DMS 273 (cell line): ENCODE results near the gene PIF1.
"Not testable (repeated sequence)": the region's sequence is repeated elsewhere in the genome, so short reads cannot be mapped to it uniquely, and the experiment has no call there.

ENCODE experiments used
- DNase-seq: peaks from one replicate; lab custom pipeline; 2025; ENCODE audit not compliant: unreplicated experiment; lab: John Stamatoyannopoulos, UW

Gene PIF1

DNA sequence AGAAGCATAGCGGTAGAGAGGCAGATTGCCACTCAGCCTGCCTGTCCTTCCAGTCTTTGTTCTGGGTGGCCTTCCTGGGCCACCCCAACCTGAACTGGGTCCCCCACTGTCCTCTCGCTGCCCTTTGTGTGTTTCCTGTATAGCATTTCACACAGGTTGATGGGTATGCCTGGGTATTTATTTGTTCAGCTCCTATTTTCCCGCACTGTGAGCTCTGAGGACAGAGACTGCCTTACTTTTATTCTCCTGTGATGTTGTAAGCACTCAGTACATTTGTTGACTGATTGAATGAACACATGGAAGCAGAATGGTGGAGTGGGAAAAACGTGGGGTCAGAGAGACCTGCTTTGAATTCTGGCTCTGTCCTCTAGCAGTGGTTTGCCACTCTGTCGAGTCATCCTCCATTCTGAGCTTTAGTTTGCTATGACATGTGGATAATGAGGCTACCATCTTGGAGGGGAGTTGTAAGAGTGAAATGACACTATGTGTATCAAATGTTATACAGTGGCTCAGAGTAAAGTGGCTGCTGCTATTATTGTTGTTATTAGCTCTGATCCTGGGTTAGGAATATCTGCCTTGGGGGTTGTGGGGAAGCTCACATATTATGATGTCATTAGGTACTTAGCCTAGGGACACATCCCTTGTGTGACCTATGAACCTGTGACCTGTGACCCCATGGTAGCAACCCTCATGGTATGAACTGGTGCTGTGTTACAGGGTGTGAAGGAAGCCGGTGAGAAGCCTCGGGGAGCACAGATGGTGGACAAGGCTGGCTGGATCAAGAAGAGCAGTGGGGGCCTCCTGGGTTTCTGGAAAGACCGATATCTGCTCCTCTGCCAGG, 22.6 kb upstream of the PIF1 start:
- DNase-seq, result no peak

DNA sequence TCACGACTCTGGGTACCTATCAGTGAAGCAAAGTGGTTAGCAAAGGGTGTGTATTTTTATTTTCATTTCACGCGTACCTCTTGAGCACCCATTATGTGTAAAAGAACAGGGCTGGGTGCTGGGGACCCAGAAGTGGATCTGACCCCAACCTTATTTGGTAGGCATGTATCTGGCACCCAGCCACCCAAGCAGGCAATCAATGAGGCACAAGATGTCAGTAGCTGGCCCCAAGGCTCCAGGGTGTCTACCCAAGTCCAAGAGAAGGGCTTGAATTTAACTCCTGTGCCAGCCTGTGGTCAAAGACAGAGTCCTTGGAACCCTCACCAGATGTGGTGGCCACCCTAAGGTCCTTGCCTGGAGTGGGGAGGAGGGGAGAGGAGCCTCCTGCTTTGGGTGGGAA, 22.0 kb upstream of the PIF1 start:
- DNase-seq, result no peak

DNA sequence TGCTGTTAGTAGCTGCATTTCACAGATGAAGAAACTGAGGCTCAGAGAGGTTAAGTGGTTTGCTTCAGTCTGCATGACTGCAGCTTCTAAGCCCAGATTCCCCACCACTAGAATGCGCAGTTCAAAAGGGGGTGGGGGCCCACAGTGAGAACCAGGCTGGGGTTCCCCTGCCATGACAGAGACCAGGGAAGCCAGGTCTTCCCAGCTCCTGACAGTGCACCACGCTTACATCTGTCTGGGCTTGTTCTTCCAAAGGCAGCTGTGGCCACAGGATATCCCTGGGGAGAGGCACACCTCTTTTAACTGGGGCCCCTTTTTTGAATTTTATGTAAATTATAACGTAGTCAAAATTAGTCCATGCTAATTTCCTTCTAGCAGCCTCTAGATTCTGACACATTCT, 21.6 kb upstream of the PIF1 start:
- no peak for DNase-seq

DNA sequence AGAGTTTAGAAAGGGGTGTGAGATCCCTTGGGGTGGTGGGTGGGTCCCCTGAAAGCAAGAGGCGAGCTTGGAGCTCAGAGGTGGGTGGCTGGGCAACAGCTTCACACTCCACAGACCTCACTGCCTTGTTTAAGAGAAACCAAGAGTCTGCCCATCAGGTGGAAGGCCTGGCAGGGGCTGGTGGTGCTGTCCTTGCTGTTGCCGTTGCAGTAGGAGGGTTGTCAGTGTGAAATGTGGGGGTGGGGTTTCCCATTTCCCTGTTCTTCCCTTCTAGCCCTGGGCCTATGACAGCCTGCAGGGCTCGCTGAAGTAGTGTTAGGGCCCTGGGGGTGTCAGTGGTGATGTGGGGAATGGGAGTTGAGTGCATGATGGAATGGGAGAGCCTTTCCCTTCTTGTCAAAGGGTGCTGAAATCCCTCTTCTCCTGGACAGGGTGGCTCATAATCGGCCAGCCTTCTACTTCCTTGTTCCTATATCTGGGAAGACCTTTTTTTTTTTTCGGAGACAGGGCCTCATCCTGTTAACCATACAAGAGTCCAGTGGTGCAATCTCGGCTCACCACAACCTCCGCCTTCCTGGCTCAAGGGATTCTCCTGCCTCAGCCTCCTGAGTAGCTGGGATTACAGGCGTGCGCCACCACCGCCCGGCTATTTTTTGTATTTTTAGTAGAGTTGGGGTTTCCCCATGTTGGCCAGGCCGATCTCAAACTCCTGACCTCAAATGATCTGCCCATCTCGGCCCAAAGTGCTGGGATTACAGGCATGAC, 20.6 kb upstream of the PIF1 start:
- DNase-seq, result no peak

DNA sequence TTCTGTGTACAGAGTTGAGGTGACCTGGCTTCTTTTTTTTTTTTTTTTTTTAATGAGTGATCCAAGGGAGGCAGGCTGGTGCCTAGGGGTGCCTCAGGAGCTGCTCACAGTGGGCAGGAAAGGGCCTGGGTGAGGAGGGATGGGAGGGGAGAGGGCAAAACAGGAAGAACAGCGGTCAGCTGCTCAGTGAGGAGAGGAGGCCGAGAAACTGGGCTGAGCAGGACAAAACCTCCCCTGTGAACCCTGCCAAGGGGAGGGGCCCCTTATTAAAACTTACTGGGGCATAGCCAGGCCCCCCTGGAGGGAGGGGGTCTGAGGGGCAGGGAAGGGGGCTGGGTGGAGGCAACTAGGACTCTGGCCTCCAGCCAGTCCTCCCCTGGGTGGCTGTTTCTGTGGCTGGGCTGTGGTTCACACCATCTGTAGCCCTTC, 19.8 kb upstream of the PIF1 start:
- peak; percentile 13 for DNase-seq

DNA sequence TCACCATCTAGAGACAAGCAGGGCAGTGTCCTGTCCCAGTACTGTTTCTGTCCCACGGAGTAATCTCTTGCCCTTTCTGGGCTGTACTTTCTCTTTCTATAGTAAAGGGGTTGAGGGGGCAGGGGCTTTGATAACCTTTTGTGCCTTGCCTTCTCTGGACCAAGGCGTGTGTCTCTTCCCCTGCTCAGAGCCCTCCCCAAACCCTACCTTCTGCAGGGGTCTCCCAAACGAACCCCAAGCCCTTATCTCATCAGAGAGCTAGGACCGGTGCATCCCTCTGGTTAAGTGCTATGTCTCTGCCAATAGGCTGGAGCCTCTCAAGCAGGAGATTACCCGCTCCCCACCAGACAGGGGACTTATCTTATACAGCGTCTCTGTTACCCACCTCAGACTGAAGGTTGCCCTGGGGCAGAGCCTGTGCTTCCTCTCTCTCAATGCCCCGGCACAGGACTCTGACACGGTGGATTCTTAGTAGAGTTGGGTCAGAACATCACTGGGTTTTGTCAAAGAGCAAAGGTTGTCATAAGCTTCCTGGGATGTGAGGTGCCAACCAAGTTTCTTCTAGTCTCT, 19.2 kb upstream of the PIF1 start:
- DNase-seq, result no peak

DNA sequence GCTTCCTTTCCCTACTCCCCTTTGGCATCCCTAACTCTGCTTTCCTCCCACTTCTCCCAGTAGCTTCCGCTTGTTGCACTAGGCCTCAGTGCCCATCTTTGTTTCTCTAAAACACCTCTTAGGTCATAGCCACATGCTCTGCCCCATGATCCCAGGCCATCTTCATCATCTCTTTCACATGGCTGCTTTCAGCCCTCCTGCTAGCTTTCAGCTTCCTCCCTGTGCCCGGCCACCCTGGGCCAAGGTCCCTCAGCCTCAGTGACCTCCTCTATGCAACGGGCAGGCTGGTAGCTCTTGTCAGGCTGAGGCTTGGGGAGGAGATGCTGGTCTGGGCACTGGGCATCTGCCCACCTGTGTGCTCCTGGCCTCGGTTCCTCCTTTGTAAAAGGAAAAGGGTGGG, 18.5 kb upstream of the PIF1 start:
- no peak for DNase-seq

DNA sequence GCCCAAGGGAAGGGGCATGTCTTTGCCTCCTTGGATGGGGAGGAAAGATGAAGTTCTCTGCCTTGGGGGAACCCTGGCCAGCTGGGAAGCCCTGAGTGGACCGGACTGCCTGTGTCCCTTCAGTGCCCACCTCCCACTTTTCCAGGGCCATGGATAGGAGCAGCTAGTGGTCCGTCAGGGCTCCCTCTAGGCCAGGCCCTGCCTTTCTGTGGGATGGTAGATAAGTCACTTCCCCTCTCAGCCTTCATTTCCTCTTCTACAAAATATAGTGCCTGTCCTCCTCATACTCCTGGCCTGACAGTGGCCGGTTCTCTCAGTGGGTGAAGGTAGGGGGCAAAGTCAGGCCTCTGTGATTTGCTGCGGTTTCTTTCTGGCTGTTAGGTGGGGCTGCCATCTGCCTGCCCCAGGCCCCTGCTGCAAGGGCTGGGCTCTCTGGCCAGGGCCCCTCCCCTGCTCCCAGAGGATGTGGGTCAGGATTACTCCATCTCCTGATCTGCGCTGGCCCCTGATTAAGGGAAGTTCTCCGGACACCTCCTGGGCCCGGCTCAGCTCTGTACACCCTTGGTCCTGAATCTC, 17.6 kb upstream of the PIF1 start:
- no peak for DNase-seq

DNA sequence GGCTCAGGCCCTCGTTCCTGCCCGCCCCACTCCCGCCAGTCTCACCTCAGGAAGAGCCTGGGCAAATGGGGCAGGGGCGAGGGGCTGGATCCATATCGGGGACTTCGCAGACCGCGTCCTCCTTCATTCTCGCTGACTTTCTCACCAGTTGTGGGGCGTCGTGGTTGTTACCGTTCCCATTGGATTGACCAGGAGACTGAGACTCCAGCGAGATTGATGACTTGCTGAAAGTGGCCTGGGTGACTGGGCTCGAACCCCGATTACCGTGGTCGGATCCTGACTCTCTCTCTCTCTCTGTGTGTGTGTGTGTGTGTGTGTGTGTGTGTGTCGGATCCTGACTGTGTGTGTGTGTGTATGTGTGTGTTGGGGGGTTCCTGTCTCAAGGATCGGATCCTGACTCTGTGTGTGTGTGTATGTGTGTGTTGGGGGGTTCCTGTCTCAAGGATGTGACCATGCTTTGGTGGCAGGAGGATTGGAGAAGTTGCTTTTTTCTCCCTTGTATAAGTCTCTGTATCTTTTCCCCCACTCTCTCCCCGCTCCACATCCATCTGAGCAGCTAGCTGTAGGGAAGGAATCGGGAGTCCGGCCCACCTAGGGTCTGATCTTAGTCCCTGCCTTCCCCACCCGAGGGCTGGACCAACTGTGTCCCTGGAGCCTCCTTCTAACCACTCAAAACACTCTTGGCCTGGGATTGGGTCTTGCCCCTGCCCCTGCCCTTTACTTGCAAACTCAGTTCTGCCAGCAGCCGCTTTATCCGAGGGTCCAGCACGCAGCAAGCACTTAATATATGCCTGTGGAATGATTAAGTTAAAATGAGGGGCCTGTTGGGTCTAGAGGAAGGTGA, 16.9 kb upstream of the PIF1 start:
- peak; percentile 34 for DNase-seq

DNA sequence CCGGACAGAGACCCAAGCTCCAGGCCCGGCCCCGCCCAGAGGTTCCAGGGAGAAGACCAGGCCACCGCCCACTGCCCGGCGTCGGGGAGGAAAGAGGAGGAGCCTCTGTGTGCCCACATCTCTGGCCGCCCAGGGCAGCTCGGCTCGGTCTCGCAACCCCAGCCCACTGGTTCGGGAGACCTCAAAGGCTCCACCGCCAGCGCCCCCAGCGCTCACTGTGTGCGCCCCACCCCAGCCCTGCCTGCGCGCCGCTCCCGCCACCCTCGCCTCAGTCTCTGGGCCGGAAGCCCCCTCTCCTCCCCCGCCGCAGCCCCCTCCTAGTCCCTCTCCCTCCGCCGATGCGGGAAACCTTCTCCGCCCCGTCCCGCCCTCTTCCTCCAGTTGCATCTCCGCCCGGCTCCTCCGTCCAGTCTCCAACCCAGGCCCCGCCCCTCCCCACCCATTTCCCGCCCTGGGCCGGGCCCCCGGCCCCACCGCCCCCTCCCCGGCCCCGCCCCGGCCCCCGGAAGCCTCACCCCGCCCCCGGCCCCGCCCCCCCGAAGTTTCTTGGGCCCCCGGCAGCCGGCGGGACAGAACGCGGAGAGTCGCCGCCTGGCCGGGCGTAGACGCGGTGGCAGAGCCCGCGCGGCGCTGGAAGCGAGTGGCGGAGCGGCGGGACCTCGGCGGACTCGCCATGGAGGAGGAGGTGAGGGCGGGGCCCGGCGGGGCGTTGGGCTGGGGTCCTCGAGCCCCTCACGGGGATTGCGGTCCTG, 16.1 kb upstream of the PIF1 start, which contains the start of gene PLEKHO2:
Gene PLEKHO2 (plus strand): TSS at position 572 of the 752 bp plus-strand sequence. CDS start 102 bp downstream, at position 674.
- DNase-seq, result peak; percentile 95

DNA sequence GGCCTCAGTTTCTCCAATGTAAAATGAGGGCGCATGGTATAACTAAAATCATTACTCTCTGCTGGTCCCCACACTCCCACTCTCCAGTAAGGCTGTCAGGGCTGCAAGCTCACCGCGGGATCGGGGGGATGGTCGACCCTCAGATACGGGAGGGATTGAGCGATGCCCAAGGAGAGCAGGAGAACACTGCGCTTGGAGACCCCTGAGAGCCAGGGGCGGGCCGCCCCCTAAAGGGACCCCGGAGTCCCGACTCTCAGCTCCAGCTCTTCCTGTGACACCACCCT, 15.6 kb upstream of the PIF1 start:
- DNase-seq, result no peak

DNA sequence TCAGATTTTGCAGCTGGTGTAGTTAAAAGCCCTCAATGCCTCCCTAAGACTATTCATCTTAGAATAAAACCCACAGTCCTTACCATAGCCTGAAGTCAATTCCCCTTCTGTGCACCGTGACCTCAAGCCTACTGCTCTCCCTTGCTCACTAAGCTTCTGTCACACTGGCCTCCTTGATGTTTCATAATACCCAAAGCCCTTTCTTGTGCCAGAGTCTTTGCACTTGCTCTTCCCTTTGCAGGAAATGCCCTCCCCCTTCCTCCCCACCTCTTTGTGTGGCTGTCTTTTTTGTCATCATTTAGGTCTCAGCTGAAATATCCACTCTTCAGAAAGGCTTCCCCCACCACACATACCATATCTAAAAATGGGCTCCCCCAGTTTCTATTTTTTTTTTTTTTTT, 12.1 kb upstream of the PIF1 start:
- no peak for DNase-seq

DNA sequence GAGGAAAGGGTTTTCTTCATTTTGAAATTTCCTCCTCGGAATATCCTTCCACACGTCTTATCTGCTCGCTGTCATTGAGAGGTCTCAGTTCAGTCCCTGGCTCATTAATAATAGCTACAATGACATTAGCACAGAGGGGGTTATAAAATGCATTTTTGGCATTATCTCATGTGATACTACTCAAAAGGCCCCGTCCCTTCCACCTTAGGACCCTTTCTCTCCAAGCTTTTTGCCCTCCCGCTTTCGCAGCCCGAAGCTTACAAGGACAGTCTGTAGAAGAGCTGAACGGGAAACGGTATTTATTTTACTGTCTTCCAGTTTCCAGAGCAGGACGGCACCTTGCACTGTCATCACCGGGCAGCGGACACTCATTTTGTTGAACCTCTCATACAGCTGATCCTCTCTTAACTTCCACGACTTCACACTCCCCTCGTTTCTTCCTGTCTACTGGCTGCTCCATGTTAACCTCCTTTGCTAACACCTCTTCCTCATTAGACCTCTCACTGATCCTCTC, 10.6 kb upstream of the PIF1 start:
- no peak for DNase-seq

DNA sequence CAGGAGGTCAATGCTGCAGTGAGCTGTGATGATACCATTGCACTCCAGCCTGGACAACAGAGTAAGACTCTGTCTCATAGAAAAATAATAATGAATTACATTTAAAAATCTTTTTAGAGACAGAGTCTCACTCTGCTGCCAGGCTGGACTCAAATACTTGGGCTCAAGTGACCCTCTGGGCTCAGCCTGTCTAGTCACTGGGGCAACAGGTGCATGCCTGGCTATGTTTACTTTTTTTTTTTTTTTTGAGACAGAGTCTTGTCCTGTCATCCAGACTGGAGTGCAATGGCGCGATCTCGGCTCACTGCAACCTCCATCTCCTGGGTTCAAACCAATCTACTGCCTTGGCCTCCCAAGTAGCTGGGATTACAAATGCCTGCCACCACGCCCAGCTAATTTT, 8.2 kb upstream of the PIF1 start:
- DNase-seq, result no peak

DNA sequence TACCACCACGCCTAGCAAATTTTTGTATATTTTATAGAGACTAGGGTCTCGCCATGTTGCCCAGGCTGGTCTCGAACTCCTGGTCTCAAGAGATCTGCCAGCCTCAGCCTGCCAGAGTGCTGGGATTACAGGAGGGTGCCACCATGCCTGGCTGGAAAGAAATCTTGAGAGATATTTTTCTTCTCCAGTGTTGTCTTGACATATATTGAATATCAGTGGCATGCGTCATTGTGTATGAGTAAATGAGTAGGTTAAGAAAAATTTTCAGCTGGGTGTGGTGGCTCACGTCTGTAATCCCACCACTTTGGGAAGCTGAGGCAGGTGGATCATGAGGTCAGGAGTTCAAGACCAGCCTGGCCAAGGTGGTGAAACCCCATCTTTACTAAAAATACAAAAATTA, 3.5 kb upstream of the PIF1 start:
- DNase-seq, result no peak

DNA sequence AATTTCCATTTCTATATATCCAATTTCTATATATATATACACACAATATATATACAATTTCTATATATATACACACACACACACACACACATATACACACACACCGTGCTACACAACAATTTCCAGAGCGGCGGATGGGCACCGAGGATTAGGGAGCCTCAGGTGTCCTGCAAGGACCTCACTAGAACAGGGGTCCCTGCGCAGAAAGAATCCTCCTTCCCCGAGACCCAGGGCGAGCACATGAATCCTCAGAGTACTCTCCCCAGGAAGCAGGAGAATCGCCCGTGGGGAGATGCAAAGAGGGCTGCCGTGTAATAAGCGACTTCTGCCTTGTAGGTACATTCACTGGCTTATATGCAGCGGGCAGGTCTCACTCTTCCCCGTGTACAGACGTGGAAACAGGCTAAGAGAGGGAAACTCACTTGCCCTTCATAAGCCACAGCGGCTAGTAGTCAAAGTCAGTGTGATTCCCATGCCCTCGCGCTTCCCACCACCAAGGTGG, 467 bp downstream of the PIF1 start:
- peak; percentile 55 for DNase-seq

DNA sequence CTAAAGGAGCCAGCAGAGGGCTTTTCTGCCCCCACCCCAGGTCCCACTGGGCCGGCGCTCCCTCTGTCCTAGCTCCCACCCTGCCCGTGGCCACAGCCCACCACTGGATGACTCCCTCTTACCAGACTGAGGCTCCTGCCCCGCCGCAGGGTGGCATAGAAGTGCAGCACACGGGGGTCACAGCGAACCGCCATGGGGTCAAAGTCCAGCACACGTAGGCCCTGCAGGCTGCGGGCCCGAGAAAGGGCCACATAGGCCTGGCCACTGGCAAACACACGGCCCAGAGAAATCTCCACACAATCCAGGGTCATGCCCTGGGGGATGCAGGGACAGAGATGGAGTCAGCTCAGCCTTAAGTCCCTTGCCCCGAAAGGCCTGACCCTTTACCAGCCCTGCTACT, 9.0 kb downstream of the PIF1 start:
- DNase-seq, result no peak

DNA sequence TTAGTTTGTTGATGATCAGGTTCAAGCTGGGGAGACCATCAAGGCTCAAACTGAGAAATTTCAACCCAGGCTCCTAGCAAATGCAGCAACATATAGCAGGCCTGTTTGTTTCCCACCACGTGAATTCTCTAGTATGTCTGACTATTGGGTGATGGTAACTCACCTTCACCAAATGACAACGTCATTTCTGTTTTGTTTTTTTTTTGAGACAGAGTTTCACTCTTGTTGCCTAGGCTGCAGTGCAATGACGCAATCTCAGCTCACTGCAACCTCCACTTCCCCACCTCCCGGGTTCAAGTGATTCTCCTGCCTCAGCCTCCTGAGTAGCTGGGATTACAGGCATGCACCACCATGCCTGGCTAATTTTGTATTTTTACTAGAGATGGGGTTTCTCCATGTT, 10.5 kb downstream of the PIF1 start:
- DNase-seq, result not testable (repeated sequence)

DNA sequence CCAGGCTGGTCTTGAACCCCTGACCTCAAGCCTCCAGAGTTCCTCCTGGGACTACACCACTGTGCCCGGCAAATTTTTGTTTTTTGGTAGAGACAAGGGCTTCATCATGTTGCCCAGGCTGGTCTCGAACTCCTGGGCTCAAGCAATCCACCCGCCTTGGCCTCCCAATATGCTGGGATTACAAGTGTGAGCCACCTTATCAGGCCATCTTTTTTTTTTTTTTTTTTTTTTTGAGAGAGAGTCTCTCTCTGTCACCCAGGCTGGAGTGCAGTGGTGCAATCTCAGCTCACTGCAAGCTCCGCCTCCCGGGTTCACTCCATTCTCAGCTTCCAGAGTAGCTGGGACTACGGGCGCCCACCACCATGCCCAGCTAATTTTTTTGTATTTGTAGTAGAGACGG, 11.2 kb downstream of the PIF1 start:
- not testable (repeated sequence) for DNase-seq

DNA sequence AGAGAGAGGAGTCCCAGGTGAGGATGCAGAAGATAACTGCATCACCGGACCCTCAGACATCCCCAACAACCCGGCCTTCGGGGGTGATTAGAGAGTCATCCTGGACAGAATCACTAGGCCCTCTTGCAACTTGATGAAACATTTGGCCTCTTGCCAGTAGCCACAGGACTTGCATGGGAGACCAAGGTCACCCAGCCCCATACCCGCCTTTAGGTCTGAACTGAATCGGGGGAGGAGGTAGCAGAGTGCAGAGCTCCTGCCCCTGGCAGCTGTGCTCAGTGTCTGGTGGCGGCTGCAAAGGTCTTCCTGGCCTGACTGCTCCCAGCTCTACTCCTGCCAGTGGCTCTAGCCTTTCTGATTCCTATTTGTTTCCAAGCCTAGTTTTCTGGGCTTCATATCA, 12.4 kb downstream of the PIF1 start:
- DNase-seq, result peak; percentile 13
